G401 (cell line): Measurements from ENCODE around the gene SRGN. TPM values are rescaled to one million over a fixed set of nuclear protein-coding genes. Genes with fewer than 3 reads are reported as not detected.
"Not testable (repeated sequence)": the region's sequence is repeated elsewhere in the genome, so short reads cannot be mapped to it uniquely, and the experiment has no call there.

Experiments
- DNase-seq: peaks from one replicate; pipeline ENCODE4 v3.0.0-alpha.2; 2015; ENCODE audit warnings: low spot score
- in situ Hi-C: cut with HindIII; loops from 2 replicates; pipeline ENCODE4 v1.10.0; 2016; ENCODE audit warnings: low sequenced_read_pairs, mixed read lengths
- total RNA-seq: library from RNA; depleted of rRNA; stranded (reverse); fragments of >200 nt; shearing (Covaris generic); gene quantifications from 2 replicates; pipeline ENCODE4 v1.2.3, GENCODE V29; 2014; rRNA removed

Gene SRGN, protein sequence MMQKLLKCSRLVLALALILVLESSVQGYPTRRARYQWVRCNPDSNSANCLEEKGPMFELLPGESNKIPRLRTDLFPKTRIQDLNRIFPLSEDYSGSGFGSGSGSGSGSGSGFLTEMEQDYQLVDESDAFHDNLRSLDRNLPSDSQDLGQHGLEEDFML
- 0.34 and 0.43 TPM in 2 replicates for total RNA-seq

DNA sequence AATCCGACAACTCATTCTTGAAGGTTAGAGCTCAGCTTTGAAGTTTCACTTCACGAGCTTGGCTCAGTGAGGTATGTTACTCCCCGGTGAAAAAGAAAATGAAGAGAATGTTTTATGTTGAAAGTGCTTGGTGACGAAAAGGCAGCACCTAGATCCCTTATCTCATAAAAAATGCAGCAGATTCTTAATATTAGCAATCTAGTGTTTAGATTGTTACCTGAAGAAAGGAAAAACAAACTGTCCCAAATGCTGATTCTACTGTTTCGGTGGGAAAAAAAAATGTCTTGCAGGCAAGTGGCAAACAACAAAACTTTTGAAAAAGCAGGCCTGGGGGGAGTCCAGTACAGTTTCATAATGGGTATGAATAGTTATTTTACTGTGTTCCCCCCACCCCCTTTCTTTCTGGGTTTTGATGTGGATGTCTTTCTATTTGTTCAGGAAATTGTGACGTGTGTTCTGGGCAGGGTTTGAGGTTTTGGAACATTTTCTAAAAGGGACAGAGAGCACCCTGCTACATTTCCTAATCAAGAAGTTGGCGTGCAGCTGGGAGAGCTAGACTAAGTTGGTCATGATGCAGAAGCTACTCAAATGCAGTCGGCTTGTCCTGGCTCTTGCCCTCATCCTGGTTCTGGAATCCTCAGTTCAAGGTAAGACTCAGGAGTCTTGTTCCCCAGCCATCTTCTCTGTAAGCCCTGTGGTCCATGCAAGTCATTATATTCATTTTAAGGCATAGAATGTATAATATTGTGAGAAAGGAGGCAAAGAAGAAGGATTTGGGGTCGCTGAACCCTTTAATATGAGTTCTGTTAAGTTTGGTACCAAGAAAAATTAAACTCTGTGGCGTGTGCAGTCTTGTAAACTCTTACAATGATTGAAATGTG is at the start of gene SRGN:
SRGN (plus strand) TSS at position 514 of the 881 bp plus-strand sequence; CDS start at position 569, 55 bp downstream.
- DNase-seq: peak; percentile 23
- in situ Hi-C loops: no loop called here

DNA sequence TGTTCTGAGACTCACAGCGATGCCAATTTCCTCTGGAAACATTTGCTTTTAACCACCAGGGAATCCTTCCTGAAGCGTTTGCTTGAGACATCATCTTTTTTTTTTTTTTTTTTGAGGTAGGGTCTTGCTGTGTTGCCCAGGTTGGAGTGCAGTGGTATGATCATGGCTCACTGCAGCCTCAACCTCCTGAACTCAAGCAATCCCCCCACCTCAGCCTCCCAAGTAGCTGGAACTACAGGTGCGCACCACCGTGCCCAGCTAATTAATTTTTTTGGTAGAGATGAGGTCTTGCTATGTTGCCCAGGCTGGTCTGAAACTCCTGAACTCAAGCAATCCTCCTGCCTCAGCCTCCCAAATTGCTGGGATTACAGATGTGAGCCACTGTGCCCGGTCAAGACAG is 47.0 kb upstream of the SRGN start:
- in situ Hi-C loops: not testable (repeated sequence)

DNA sequence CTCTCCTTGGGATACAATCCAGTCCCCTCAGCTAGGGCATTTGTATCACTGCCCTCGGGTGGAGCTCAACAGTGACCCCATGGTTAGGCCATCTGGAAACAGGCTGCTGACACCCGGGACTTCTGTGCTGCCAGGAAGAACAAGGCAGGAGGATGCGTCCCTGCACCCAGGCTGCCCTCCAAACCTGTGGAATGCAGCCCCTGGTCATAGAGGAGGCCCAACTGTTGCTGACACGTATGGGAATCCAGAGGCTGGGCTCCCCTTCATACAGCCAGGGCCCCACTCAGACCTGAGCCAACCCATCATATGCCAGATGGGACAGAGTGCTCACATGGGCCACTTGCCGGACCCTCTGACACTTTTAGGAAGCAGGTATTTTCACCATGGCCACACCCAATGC is 45.5 kb upstream of the SRGN start:
- in situ Hi-C loops: no loop called here
- DNase-seq: no peak

More for the DNA sequence above, 47.0 kb upstream of the SRGN start:
- not testable (repeated sequence) for DNase-seq

DNA sequence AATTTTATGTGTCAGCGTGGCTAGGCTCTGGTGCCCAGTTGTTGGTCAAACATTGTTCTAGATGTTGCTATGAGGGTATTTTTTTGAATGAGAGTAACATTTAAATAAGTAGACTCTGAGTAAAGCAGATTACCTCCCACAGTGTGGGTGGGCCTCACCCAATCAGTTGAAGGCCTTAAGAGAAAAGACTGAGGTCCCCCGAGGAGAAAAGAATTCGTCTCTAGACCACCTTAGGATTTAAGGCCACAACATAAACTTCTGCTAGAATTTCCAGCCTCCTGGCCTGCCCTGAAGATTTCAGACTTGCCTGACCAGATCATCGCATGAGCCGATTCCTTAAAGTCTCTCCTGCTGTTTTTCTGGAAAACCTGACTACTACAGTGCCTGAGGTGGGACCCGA is 45.1 kb upstream of the SRGN start:
- DNase-seq: no peak
- in situ Hi-C loops: no loop called here

DNA sequence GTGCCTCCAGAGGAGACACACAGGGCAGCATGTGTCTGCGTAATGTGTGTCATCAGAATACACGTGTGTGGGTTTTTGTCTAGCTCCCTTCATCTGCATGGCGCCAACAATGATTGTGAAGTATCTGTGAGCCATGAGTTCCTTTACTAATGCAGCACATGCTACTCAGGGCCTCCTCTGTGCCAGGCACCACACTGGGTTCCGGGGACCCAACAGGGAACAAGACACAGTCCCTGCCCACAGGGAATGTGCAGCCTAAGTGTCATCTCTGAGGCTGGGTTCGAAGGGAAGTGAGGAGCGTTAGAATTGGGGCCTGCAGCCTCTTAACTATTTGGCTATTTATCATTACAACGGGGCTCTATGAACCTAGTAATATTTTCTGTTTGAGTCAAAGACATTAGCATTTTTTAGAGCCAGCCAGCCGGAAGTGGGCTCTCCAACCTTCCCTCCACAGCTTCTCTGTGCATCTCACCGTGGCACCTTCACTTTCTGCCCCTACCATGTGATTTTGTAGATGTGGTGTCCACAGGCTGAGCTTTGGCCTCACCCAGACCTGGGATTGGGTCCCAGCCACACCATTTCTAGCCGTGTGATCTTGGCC is 43.9 kb upstream of the SRGN start:
- DNase-seq: no peak
- in situ Hi-C loops: no loop called here

DNA sequence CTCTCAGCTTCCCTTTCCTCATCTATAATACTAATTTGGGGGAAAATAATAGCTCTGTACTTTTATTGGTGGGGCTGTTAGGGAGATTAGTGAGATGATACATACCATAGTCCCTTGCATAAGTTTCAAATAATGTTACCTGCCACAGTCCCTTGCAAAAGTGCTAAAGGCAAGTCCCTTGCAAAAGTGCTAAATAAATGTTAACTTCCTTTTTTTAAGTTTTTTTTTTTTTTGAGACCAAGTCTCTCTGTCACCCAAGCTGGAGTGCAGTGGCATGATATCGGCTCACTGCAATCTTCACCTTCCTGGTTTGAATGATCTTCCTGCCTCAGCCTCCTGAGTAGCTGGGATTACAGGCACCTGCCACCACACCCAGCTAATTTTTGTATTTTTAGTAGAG is 43.4 kb upstream of the SRGN start:
- in situ Hi-C loops: no loop called here
- no peak for DNase-seq

DNA sequence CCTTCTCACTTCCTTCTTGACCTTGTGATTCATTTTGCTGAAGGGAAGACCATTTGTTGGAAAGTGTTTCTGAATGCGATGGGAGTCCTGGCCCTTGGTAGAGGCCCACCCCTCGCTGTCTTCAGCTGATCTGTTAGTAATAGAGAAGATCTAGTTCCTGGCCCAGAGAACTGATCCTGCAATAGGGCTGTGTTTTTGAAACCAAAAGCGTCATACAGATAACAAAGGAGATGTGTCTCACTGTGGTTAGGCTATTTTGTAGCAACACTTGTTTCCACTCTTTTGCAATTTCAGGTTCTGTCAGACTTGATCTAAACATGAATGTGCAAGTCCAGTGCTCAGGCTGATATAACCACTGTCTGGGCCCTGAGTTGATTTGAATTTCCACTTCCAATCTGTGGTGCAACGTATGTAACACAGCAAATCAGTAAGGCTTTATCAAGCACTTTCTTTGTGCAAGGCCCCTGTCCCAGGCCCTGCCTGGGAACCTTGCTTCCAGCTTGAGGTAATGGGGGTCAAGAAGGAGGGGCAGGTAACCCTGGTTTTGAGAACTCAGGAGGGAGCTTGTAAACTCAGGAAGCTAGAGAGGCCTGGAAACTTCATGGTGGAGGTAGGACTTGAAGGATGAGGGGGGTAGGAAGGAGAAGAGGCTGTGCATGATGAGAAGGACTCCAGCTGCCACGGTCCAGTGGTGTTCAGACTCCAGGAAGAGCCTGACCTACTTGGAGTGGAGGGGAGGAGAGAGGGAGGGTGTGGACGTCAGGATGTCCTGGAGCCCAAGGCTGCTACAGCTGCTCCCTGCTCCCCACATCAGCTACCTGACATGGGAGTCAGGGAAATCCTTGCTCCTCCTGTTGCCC is 42.2 kb upstream of the SRGN start:
- DNase-seq: no peak
- in situ Hi-C loops: no loop called here

DNA sequence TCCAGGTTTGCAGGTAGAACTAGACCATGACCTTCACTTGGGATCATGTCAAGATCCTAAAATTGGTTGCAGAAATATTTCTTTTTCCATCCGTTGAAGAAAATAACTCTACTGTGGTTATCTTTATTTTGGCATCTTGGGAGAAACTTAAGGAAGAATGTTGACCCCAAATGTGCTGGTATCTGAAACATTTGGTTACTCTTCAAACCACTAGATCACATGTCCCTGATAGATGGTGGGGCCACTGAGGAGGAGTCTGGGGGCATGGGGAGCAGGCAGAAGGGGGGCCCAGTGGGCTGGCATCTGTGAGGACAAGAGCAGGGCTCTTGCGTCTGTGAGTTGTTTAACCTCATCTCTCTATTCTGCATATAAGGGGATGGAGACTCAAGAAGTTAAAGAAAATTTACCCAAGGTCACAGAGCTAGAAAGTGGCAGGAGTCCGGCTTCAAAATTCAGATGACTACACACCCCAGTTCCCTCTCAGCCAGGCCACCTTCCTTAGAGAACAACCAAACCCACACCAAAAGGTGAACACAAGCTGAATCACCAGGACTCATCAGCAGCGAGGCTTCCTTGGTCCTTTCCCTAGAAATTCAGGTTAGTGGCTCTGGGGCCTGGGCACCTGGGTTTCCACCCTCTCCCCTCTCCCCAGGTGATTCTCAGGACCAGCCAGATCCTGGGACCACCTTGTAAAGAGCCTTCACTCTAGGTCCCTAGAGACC is 40.6 kb upstream of the SRGN start:
- DNase-seq: no peak
- in situ Hi-C loops: no loop called here

DNA sequence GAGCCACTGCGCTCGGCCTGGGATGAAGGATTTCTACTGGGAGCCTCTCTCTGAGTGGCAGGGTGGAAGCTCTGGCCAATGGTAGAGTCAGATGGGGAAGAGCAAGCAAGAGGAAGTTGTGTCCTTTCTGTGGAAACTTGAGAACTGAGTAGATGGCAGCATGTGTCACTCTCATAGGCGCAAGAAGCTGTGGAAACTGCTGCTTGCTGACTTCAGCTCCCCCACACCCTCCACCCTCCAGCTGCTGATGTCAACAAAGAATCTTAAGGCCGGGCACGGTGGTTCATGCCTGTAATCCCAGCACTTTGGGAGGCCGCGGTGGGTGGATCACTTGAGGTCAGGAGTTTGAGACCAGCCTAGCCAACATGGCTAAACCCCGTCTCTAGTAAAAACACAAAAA is 39.8 kb upstream of the SRGN start:
- in situ Hi-C loops: no loop called here
- DNase-seq: no peak

DNA sequence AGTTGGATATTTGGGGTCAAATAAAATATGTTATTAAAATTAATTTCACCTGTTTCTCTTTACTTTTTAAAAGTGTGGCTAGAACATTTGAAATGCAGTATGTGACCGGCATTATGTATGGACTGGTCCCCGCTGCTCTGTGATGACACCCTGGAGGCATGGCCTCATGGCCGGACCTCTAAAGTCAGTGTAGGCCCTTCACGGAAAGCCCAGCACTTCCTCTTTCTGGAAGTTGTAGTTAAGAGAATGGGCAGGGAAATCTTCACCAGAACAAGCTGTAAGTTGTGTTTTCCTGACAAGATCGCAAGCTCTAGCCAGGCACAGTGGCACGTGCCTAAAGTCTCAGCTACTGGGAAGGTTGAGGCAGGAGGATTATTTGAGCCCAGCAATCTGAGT is 38.3 kb upstream of the SRGN start:
- in situ Hi-C loops: no loop called here
- no peak for DNase-seq

DNA sequence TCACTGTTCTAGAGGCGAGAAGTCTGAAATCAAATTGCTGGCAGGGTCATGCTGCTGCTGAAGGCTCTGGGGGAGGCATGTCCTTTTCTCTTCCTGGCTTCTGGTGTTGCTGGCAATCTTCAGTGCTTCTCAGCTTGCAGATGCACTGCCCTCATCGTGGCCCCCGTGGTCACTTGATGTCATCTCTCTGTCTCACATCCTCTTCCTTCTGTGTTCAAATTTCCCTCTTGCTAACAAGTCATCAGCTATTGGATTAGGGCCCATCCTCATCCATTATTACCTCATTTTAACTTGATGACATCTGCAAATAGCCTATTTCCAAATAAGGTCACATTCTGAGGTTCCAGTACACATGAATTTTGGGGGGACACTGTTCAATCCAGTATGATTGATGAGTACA is 36.6 kb upstream of the SRGN start:
- in situ Hi-C loops: no loop called here

DNA sequence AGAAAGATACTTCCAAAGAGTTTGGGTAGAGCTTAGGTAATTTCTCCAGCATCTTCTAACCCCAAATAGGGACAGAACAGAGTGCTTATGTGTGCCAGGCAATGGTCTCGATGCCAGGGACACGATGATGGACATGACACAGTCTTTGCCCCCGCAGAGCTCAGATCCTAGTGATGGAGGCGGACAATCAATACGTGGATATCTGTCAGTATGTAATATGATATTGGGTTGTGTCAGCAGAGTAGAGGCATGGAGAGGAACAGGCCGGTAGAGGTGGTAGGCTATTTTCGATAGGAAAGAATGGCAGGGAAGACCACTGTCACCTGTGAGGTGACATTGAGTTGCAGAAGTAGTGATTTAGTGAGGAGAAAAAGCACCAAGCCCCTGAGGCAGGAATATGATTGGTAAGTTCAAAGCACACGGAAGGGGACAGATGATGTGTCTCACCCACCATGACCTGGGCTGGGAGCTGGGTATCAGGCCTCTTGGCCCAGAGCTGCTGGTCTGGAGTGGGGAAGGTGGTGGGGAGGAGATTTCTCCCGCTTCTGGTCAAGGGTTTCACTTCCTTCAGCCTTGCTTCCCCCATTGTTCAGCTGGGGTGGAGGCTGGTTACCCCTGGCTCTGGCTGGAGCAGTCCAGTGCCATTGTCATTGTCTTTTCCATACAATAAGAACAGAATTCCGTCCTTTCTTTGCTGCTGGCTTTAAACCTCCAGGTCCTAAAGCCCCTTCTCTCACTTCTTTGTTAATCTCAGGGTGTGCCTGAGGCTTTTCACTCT is 36.0 kb upstream of the SRGN start:
- in situ Hi-C loops: no loop called here
- no peak for DNase-seq

More for the DNA sequence above, 36.6 kb upstream of the SRGN start:
- no peak for DNase-seq

DNA sequence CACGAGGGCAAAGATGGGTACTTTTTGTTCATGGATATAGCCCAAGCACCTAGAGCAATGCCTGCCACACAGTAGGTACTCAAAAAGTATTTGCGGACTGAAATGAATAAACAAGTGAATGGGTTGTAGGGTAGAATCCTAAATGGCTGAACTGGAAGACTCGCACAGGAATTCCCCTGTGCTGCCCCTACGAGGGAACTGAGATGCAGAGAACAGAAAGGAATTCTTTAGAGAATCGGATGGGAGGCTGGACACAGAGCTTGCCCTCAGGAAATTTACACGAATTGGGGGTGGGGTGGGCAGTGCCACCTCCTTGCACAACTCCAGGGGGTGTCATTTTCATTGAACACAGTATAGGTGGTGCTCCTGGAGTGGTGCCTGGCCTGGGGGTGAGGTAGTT is 35.2 kb upstream of the SRGN start:
- DNase-seq: no peak
- in situ Hi-C loops: no loop called here

DNA sequence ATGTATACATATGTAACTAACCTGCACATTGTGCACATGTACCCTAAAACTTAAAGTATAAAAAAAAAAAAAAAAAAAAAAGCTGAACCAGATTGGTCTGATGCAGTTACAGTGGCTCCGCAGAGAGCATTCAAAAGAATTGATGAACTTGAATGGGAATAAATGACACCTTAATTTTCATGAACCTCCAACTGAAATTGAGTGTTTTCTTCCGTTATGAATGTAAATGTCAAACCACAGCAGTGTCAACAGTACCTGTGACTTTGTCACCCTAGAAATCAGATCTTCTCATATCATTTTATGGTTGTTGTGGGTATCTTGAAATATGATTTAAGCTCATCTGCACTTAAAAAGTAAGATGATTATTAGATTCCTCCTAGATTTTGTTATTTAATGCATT is 32.7 kb upstream of the SRGN start:
- in situ Hi-C loops: no loop called here
- DNase-seq: no peak

DNA sequence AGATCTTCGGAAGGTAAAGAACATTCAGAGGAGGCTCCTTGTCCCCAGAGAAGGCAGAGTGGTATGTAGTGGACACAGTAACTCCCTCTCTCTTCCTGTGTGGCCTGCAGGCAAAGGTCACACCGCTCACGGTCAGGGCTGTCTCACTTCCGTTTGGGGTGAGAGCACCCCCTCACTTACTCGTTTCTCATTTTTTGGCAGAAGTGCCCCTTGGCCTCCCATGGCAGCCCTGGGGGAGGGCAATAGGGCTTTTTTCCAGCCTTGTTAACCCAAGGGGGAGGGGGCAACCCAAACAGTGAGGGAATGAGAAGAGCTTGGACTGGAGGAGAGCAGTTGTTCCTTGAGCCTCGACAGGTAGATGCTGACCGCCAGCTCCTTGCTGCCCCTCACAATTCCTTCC is 31.8 kb upstream of the SRGN start:
- in situ Hi-C loops: no loop called here
- DNase-seq: no peak

DNA sequence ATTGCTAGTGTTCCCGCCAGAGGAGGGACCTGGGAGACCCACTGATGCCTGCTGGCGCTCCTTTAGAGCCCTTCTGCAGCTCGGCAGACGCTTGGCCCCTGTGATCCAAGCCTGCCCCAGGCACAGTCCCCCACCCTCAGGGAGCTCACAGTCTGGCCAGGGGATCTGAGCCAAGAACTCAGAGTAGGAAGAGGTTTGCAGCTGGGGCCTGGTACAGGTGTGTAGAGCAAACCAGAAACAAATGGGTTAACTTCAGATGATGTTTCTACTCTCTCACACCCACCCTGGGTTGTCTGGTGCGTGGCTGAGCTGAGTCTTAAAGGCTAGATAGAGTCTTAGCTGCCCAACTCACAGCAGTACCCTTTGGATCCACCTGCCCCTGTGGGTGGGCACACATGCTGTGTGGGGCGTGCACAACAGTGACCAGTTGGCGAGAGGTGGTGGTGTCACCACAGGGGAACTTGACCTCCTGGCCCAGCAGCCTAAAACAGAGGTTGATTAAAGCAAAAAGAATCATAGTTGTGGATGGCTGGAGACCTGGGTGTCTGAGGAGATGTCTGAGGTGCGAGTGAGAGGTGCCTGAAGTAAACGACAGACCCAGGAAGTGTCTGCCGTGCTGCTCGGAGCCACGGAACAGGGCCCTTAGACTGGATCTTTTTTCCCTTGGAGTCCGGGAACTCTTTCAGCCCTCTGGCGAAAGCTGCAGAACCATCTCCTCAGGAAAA is 31.2 kb upstream of the SRGN start:
- DNase-seq: no peak
- in situ Hi-C loops: no loop called here

DNA sequence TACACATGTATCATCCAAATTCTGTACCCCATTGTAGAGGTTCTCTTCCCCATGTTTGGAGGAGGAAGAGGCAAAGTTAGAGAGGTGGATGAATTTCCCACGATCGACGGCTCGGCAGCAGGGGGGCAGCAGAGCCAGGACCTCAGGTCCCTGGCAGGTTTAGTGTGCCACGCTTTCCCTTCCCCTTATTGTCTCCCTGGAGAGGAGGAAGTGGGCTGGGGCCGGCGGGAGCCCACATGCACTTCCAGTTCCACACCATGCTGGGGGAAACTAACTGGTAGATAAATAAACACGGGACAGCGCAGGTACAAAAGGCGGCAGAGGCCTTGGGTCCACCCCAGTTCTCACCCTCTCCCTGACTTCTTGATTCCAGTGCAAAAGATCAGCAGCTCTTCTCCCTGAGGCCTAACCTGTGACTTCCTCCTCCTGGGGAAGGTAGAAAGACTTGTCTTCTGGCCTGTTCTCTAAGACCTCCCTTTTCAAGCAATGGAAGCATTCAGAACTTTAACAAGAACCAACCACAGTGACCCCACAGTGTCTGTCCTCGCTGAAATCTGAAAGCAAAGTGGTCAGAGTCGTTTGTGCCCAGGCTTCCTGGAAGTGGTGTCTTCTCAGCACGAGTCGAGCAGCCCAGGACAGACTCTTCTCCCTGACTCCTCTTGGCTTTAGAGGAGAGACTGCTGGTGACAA is 30.5 kb upstream of the SRGN start:
- DNase-seq: no peak
- in situ Hi-C loops: no loop called here
